NCI-H1694 treated with DMSO at 0.1 percent for 48 hours (cell line): Measurements from ENCODE around the gene SLC18A3.

ENCODE experiments used
- DNase-seq: peaks from one replicate; lab custom pipeline; 2025; lab: John Stamatoyannopoulos, UW

SLC18A3 gene

DNA sequence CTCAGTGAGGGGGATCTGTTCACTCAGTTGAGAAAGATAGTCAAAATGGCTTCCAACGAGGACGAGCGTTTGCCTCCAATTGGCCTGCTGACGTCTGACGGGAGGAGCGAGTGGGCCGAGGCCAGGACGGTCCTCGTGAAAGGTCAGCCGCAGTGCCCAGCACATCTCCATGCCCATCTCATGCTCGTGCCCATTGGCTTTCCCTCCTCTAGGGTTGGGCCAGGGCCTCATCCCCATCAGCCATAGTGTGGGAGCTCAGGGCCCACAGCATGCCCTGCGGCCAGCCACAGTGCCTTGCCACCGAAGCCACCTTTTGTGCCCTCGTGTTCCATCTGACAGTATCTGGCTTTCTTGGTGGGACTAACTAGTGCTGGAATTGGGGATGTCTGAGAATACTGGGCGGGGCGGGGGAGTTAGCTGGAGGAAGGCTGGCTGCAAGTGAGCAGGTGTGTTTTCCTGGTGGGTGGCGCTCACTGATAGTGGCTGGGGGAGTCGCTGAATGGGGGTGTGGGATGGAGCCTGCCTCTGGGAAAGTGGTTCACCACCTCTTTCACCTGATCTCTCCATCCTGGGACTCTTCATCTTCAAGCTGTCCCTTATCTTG, 17.6 kb downstream of the SLC18A3 start:
- DNase-seq, result no peak

DNA sequence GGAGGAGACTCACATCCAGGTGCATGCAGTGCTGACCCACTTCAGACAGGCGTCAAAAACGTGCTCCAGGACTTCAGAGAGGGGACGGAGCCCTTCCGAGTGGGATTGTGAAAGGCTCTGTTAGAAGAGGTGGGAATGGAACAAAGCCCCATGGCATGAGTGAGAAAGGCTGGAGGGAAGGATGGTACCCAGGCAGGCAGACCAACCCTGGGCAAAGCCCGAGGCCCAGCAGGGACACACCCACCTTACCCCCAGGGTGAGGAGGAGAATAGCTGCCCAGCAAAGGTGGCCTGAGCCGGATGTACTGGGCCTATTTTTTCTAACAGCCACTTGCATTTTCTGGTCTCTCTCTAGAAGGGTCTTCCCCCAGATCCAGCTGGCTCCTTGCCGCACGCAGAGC, 18.5 kb downstream of the SLC18A3 start:
- no peak for DNase-seq

DNA sequence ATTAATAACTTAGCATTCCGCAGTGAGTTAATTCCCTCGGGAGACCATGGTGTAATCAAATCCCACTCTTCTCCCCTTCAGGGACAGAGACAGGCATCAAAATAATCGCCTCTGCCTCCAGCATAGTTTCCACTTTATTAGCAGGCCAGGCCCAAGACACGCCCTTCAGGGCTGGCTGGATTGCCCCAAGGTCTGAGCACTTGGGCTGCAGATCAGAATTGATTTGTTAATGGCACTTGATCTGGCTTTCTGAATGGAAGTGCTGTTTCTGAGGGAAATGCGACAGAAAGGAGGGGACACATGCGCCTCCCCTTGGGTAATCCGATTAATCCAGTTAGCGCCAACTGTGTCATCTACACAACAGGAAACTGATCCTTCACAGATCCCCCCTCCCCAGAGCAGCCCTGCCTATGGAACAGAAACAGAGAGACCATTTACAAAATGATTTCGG, 19.3 kb downstream of the SLC18A3 start:
- no peak for DNase-seq

DNA sequence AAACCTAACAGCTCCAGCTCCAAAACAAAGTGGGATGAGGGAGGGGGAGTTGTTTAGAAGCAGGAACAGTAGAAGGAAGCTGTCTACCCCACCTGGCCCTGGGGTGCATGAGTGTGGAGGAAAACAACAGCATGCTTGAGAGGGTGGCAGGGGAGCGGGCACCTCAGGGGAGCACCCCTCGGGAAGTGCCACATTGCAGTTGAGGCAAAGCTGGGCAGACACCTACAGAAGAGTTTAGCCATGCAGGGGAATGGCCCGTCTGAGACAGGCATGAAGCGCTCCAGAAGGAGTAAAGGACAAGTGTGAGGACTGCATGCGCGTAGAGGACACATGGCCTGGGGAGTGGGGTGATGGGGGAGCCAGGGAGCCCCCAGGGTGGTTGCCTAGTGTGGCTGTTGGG, 21.9 kb downstream of the SLC18A3 start:
- no peak for DNase-seq

DNA sequence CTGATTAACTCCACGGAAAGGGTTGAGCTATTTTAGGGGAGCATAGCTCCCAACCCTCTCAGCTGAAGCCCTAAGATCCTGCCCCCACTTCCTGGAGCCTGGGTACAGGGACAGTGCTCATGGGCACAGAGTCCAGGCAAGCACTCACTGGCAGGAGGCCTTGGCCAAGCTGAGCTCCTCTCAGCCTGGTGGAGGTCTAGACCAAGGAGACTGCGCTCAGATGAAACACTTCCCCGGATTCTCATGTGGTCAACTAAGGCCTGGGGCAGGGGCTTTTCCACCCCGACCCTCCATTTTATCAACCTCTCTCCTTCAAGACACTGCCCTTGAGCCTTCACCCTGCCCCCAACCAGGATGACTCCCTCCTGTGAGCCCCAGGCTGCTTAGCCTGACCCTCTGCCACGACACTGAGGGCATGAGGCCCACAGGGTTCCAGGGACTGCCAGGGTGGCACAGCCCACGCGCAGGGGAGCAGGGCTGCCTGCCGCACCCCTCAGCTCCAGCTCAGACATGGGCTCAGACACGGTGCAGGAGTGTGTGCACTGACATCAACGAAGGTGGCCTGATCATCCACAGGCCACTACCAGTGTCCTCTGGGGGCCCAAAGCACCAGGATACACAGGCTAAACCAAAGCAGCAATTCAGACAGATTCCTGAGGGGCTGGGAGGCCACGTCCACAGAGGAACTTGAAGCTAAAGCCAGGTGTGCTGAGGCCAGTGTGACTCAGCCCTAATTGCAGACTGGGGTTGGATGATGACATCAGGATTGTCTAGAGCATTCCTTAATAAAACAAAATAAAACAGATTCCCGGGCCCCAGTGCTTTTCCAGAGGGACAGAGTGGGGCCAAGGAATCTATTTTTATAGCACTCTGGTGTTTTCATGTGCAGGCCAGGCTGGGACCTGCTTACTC, 22.6 kb downstream of the SLC18A3 start:
- DNase-seq, result no peak

DNA sequence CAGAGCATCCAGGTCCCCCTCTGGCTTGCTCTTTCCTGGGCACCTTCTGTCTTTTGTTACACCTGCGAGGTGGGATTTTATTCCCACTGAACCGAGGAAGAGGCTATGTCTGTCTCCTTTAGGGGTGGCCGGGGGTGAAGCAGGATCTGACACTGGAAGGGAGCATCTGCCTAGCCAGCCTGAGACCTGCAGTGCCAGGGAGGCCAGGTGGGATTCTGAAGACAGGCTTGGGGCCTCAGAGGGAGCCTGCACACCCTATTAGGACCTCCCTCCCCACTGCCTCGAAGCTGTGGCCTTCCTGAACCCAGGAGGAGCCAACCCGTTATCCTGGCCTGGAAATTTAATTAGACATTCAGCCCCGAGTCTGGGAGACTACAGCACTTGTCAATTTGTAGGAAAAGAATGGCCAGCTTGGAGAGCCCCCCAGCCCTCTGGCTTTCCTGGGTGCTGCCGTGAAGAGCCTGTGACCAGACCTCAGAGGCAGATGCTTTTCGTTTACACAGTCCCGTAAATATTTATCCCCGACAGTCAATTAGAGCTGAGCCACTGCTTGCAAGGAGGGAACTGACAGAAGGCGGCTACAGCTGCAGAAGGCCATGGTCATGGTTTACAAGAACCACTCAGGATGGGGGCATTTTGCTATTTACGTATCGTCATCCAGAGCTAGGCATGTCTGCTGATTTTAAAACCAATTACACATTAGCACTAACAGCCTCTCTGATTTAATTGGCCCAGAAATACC, 23.4 kb downstream of the SLC18A3 start:
- peak; percentile 84 for DNase-seq

DNA sequence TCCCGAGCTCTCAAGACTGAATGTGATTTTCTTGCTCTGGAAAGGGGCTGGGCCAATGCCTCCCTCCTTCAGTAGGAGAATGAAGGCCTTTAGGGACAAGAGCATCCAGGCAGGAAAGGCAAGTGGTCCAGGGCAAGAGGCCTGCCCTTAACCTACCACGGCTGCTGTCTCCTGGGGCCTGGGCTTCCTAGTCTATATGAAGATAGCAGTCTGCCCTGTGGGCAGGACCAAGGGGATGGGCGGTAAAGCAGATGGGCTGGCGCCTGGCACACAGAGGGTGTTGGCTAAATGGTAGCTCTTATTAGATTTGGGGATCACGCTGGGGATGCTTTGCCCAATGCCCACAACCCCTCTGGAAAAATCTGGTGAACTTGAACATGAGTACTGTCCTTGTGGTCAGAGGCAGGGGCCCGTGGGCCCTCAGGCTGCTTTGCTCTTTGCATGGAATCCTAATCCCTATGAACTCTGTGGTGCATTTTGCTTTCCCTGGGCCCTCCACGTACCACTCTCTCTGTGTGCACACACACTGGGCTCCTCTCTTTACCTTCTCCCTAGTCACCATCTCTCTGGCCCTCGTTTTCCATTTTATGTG, 24.1 kb downstream of the SLC18A3 start:
- DNase-seq, result no peak

DNA sequence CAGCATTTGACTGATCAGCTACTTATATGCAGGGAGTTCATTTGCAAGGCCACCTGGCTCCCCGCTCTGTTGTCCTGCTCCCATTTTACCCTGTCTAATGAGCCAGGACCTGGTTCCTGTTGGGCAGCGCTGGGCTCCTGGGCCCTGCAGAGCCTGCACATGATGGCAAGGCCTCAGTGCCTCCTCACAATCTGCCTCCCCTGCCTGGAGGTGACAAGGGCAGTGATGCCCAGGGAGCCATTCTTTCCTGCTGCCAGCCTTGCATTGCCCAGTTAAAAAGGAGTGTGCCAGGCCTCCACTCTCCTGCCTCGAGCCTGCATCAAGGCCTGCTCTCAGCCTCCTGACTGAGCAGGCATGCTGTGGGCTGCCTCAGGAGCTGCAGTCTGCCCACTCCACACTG, 32.2 kb downstream of the SLC18A3 start:
- no peak for DNase-seq

DNA sequence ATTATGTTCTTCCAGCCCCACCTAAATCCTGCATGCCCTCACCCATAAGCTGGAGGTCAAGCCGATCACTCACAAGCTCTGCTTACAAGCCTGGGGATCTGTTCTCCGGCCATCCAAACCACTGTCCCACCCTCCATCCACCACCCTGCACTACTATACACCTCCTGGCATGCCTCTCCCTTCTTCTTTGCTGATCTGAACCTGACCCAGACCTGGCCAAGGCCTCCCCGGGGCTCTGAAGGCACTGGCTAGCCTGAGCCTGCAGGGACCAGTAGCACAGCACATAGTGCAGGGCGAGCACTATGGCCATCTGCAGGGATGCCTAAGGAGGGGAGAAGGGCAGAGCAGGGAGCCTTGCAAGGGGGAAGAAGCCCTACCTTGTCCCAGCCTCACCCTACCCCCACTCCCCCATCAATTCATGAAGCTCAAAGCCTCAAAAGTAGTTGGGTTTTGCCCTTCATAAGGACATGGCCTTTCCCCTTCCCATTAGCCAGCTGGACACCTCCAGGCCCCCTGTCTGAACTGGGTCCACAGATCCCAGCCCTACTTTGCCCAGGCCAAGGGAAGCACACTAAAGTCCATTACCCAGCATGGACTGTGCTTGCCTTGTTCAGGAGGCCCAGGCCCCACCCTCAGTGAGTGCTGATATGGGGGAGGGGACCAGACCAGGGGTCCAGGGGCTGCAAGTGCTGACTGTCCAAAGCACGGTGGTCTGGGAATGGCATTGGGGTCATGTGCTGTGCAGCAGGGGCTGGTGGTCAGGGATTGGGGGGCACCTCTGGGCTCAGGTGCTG, 33.3 kb downstream of the SLC18A3 start:
- no peak for DNase-seq

DNA sequence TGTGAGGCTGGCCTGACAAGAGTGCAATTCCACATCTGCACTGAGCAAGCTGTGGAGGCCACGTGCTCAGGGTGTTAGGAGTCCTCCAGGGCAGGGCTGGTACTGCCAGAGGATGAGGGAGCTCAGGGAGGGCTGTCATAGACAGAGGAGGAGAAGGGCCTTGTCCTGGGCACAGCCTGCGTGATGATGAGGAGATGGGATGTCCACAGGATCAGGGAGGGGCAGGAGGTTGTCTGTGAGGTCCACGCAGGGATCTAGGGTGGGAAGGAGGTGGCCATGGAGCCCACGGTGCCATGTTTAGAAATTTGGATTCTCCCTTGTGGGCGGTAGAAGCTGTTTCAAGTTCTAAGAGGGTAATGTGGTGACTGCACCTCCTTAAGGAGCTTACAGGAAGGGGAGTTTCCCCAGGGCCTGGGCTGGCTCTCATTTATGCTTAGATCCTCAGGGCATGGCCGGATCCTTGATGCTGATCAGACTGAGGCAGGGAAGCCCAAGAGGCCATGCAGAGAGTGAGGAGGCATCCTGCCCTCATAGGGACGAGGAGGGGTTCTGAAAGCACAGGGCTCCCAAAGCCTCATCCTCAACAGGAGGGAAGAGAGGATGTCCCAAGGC, 34.0 kb downstream of the SLC18A3 start:
- no peak for DNase-seq

DNA sequence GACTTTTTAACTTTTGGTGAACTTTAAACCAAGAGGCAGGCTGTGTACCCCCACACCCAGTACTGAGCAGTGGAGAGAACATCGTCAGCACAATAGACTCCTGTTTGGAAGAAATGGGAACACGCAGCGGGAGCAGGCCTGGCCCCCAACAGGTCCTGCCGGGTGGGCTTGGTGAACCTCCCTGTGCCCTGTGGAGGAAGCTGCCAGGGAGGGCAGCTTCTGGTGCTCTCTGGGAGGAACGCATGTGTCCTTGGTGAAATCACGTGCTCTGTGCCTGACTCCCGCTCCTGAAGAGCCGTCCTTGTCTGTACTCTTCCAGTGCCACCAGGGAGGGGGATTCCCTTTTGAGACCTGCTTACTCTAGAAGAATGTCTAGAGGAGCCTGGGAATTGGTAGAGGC, 35.3 kb downstream of the SLC18A3 start:
- no peak for DNase-seq

DNA sequence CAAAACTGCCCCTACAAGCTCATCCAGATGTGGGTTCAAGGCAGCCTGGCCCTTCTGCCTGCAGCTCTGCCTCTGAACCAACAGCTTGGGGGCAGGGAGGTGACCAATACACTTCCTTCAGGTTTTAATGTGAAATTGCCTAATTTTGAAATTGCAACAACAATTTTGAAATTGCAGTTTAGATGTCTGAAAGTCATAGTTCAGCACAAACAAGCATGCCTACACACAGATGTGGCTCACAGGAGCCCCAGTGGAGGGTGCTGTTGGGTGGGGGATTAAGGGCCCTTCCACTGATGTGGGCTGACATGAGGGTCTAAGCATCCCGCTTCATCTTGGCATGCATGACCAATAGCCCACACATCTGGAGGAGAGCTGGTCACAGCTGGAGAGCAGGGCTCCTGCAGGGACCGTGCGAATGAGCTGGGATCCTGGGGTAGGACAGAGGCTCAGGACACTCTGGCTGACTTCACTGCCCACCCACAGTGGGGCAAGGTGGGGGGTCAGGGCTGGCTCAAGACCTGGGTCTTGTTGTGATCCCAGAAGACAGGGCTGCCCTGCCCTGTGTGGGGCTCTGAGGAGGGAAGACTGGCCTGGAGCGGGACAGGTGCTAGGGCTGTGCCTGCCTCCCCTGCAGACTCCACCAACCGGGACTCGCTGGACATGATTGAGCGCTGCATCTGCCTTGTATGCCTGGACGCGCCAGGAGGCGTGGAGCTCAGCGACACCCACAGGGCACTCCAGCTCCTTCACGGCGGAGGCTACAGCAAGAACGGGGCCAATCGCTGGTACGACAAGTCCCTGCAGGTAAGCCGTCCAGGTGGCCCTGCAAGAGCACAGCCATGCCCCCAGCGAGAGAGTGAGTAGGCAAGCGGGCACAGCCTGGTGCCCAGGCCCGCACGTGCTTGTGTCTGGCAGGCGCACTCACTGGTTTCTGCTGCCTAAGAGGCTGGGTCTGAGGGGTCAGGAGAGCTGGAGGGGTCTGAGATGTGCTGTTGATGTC, 36.1 kb downstream of the SLC18A3 start:
- DNase-seq, result no peak

DNA sequence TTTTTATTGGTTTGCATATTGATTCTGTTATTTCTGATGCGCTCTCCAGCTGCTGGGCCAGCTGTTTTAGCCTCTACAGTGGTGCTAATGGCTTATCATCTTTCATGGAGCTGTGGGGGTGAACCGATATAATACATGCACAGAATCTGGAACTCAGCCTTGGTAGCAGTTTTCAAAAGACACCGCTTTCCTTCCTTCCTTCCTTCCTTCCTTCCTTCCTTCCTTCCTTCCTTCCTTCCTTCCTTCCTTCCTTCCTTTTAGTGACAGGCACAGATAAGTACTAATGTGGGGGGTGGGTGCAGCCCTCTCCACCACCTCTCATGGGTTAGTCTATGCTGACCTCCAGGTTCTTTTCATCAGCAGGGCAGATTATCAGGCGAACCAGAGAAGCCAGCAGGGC, 37.4 kb downstream of the SLC18A3 start:
- DNase-seq, result no peak

DNA sequence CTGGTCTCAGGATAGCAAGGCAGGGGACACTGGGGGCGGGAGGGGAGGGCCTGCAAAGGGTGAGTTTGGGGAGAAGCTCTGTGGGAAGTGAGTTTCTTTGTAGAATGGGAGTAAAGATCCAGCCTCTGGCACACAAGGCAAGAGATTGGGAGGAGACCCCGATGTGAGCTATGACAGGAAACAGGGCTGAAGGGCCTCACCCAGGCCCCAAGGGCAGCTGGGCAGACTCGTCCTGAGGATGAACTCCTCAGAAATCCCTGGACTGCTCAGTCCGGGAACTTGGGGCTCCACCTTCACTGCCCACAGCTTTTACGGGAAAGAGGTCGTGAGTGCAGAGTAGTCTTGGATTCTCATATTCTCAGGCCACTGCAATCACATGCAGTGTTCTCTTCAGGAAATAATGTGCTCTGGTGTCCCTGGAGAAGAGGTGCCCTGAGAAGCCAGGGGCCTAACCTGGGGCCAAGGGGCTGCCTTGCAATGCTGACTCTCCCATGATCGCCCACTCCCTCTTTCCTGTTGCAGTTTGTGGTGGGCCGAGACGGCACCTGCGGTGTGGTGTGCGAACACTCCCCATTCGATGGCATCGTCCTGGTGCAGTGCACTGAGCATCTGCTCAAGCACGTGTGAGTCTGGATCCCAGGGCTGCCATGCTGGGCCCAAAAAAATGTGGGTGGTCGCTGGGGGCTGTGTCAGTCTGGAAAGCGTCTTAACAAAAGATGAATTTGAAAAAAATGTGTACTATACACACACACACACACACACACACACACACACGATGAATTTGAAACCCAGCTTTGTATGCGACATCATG, 38.1 kb downstream of the SLC18A3 start:
- no peak for DNase-seq

DNA sequence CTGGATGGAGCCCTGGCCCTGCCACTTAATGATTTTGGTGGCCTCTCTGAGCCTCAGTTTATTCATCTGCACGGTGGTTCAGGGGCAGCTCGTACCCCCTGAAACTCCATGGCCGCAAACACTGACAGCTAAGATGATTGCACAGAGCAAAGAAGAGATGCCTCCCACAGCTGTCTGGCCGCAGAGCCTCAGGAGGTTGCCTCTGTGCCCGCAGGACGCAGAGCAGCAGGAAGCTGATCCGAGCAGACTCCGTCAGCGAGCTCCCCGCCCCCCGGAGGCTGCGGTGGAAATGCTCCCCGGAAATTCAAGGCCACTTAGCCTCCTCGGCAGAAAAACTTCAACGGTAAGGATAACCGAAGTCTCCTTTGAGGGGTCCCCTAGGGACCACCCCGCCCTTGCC, 39.2 kb downstream of the SLC18A3 start:
- DNase-seq, result no peak

DNA sequence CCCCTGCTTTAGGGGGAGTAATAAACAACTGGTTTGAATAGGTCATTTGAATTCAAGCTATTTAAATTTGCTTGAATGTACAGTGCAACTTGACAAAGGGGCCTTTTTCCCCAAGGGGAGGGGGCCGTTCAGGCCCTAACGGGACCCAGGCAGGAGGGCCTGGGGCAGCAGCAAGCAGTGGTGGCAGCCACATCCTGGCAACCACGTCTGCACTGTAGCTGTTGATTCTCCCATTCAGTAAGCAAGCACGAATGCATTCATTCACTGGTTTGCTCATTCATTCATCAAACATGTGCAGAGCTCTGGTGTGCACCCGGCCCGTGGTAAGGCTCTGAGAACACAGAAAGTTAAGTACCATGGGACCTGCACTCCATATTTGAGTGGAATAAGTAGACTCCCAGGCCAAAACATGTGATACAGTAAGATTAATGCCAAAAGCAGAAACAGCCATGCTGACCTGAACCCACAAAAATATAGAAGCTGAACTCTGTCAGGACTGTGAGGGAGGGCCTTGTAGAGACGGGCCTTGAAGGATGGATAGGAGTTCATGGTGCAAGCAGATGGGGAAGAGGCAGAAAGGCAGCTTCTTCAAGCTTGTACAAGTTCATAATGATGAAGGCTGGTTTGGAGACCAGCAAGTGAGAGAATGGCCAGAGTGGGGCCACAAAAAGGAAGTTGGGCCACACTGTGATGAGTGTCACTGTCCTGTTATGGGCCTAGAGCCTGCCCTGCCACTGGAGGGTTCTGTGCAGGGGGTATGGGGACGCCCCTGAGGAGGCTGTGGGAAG, 40.0 kb downstream of the SLC18A3 start:
- DNase-seq, result no peak

DNA sequence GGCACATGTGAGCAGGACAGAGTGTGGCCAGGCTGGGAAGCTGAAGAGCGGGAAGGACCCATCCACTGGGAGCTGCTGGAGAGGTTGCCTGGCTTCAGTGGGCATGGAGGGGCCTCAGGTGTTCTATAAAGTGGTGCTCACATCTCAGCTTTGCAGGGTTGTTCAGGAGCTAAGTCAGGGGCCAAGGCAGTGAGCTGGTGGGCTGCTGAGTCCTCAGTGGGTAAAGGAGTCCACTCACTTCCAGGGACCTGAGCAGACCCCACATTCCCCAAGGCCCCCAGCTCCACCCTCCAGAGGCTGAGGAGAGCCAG, 40.6 kb downstream of the SLC18A3 start:
- DNase-seq, result no peak

DNA sequence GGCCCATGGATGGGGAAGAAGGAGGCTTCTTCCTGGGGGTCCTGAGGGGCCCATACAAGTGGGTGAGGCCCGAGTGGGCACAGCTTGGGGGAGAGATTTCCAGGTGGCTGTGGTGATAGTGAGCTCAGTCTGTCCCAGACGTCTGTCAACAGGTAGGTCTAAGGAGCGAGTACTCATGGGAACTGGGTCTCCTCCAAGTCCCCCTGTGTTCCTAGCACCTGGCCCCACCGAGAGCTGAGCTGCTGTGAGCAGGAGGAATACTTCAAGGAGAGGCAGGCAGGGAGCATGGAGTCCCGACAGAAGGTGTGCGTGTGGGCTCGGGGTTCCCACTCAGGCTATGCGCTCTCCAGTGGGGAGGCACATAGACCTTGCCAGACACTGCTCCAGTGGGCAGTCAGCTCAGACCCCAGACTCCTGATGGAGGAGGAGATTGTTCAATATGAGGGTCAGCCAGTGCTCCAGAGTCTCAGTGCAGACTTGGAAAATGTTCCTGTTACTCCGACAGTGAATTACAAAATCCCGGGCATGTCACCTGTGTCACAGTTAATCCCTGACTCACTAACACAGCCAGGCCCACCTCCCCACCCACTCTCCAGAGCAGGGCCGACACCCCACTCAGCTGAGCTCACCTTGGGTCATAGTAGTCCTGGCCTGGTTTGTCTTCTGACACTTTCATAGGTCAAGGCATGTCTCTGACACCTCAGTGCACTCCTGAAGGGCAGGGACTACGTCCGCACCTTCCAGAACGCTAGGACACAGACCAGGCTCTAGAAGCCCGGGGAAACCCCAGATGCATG, 41.1 kb downstream of the SLC18A3 start:
- DNase-seq, result no peak
